ENCODE measurements around the gene ARSG. TPM values are rescaled to one million over a fixed set of nuclear protein-coding genes. Genes with fewer than 3 reads are reported as not detected.

The ARSG gene
- total and polyA plus RNA-seq, 2 experiments from 2014 or later: 1.7 to 5.1 TPM

GRCh38 chr17:68368387-68368786 is 77.1 kb downstream of the ARSG start:
- peak; percentile 40; the same call in 2 of the 3 replicates for ATAC-seq
- TF ChIP-seq JUNB (IDR thresholded peaks at IDR 0.05; ENCODE audit: unreplicated experiment) (no peak), ZNF114 (CRISPR knock-in tag; IDR thresholded peaks at IDR 0.05) (no peak), ZNF331 (CRISPR knock-in tag; IDR thresholded peaks at IDR 0.05; ENCODE audit: low read depth) (no peak), CREB1 (CRISPR knock-in tag; IDR thresholded peaks at IDR 0.05; ENCODE audit: low read depth) (no peak), ETS1 (IDR thresholded peaks at IDR 0.05) (no peak), REST (IDR thresholded peaks at IDR 0.05; ENCODE audit: unreplicated experiment) (no peak), STAT1 (IDR thresholded peaks at IDR 0.05; ENCODE audit: unreplicated experiment) (no peak), CTCF (conservative IDR thresholded peaks at IDR 0.05; ENCODE audit: low read depth in 2 of 2) (no peak), NANOG (IDR thresholded peaks at IDR 0.05; ENCODE audit: borderline replicate concordance) (no peak), EZH2phosphoT487 (IDR thresholded peaks at IDR 0.05; ENCODE audit: unreplicated experiment) (no peak), POLR2AphosphoS5 (IDR thresholded peaks at IDR 0.05; ENCODE audit: low read depth) (no peak), EZH2 (IDR thresholded peaks at IDR 0.05; ENCODE audit: low read depth, unreplicated experiment) (no peak), ZNF462 (CRISPR knock-in tag; IDR thresholded peaks at IDR 0.05) (no peak)
- H3K4me1 ChIP-seq (ENCODE audit: insufficient read depth): no peaks in the 10 kb centered on the region
- no peaks in the 10 kb centered on the region for H3K79me2 ChIP-seq (replicated peaks; ENCODE audit: insufficient read depth)
- Mint-ChIP-seq H3K9me3 (no peaks in the 10 kb centered on the region), H3K27ac (peak overlapping the region; percentile 82; the same call in 1 of the 2 replicates), H3K4me3 (no peak overlapping the region), H3K36me3 (ENCODE audit: low read depth) (peaks cover 7% of the 10 kb centered on the region; the same call in 1 of the 3 replicates), H3K4me1 (peaks cover 7% of the 10 kb centered on the region; the same call in 2 of the 3 replicates), H3K27me3 (ENCODE audit: insufficient read depth, low read depth, poor library complexity) (peaks cover 6% of the 10 kb centered on the region)
- H3K9me2 ChIP-seq (ENCODE audit: insufficient read depth): no peaks in the 10 kb centered on the region
- no peaks in the 10 kb centered on the region for H3F3A ChIP-seq (replicated peaks; ENCODE audit: low read depth)
- no peak overlapping the region for H3K27ac ChIP-seq (ENCODE audit: low read depth)
- H3K4me2 ChIP-seq: no peak overlapping the region
- no peak for DNase-seq (ENCODE audit: low spot score)
- no peaks in the 10 kb centered on the region for H3K36me3 ChIP-seq (ENCODE audit: insufficient read depth)
- no peaks in the 10 kb centered on the region for H3K27me3 ChIP-seq (ENCODE audit: insufficient read depth)
- no peaks in the 10 kb centered on the region for H4K20me1 ChIP-seq (replicated peaks; ENCODE audit: insufficient read depth)
- H2AFZ ChIP-seq: no peak overlapping the region
- H3K4me3 ChIP-seq: no peak overlapping the region
